ENCODE results near the gene KCNJ14.

KCNJ14 gene

DNA sequence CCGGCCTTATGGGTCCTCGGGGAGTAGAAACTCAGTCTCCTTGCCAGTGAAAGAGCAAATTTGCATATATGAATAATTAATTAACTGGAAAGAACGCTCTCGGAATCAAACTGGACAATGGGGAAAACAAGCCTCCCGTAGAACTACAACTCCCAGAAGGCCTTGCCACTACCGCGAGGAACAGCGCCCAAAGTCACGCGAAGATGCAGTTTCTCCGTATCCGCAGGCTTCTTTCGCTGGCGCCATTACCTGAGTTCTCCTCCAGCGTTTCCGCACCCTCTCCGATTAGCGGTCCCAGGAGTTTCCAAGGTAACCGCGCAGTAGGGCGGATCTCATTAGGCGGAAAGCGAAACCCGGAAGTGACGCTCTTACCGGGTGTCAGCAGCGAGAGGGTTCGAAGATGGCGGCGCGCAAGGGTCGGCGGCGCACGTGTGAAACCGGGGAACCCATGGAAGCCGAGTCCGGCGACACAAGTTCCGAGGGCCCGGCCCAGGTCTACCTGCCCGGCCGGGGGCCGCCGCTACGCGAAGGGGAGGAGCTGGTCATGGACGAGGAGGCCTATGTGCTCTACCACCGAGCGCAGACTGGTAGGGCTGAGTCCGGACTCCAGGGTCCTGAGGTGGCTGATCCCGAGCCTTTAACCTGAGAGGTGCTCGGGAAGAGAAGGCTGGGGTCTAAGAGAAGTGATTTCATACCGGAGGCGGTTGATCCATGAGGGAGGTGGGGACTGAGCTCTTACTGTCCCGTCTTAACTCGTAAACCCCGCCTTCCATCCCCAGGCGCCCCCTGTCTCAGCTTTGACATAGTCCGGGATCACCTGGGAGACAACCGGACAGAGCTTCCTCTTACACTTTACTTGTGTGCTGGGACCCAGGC, 9.5 kb upstream of the KCNJ14 start, which contains the start of gene GRWD1:
TSS of gene GRWD1 (plus strand) at position 378 of the 876 bp plus-strand sequence. CDS start at position 401, 23 bp downstream.
- DNase-seq, result peak; percentile 89

GRCh38 chr19:48446579-48446978, 8.8 kb upstream of the KCNJ14 start:
- no peak for DNase-seq

- no peak for DNase-seq
These were observed 6.8 kb upstream of the KCNJ14 start for GRCh38 chr19:48448563-48448962.

DNA sequence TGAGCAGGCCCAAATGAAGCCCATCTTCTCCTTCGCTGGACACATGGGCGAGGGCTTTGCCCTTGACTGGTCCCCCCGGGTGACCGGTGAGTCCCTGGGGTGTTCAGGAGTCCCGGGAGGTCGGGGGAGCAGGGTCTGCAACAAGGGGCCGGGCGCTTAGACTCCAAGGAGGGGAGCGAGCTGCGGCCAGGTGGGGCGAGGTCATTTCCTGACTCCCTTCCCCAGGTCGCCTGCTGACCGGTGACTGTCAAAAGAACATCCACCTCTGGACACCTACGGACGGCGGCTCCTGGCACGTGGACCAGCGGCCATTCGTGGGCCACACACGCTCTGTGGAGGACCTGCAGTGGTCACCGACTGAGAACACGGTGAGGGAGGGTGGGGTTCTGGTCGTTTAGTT, 4.9 kb upstream of the KCNJ14 start:
- DNase-seq, result no peak

- no peak for DNase-seq
These were observed 4.5 kb upstream of the KCNJ14 start for GRCh38 chr19:48450863-48451262.

- no peak for DNase-seq
These were observed 3.8 kb upstream of the KCNJ14 start for GRCh38 chr19:48451624-48452023.

GRCh38 chr19:48452289-48453190, 2.8 kb upstream of the KCNJ14 start:
- DNase-seq, result no peak

GRCh38 chr19:48454150-48454730, 1.1 kb upstream of the KCNJ14 start:
- DNase-seq, result no peak

GRCh38 chr19:48455908-48456562, 661 bp downstream of the KCNJ14 start:
- DNase-seq, result no peak

DNA sequence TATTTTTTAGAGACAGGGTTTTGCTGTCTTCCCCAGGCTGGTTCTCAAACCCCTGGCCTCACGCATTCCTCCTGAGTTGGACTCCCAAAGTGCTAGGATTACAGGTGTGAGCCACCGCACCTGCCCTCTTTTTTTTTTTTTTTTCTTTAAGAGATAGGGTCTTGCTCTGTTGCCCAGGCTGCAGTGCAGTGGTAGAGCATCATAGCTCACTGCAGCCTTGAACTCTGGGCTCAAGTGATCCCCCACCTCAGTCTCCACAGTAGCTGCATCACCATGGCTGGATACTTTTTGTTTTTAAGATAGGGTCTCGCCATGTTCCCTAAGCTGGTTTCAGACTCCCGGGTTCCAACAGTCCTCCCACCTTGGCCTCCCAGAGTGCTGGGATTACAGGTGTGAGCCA, 1.5 kb downstream of the KCNJ14 start:
- no peak for DNase-seq

- no peak for DNase-seq
These were observed 2.6 kb downstream of the KCNJ14 start for GRCh38 chr19:48458016-48458415.

DNA sequence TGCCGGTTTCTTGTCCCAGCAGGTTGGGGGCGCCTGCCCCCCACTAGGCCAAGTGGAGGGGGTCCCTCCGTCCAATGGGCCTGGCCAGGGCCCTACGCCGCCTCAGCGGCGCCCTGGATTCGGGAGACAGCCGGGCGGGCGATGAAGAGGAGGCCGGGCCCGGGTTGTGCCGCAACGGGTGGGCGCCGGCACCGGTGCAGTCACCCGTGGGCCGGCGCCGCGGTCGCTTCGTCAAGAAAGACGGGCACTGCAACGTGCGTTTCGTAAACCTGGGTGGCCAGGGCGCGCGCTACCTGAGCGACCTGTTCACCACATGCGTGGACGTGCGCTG, 6.2 kb downstream of the KCNJ14 start:
- no peak for DNase-seq

- no peak for DNase-seq
These were observed 6.7 kb downstream of the KCNJ14 start for GRCh38 chr19:48461982-48462655.

GRCh38 chr19:48465215-48465614, 9.8 kb downstream of the KCNJ14 start:
- DNase-seq, result no peak

DNA sequence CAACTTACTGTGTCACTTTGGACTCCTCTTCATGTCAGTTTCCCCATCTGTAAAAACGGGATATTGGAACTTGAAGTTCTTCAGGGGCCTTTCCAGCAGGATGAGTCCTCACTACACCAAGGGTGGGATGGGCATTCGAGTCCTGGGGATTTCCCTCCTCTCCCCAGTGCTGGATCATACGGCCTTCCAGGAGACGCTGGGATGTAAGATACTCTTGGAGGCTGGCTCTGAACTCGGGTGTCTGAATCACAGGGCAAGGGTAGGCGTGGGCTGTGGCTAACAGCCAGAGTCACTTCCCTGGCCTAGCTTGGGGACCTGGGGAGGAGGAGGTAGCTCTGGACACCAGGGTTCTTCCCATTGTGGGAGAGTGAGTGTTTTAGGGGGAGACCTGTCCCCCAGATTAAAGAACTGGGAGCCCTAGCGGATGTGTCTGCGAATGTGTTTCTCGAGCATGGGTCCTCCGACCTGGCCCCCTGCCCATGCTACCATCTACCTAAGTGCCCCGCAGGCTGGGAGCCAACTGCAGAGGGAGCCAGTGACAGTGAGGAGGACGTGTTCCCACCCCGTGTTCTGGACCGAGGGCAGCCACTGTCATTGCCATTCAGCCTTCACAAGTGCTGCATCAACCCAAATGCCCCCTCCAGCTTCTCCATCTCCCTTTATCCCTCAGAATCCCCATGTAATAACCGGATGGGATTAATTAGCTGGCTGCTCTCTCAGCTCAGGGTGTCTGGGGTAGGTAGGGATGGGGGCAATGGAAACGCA, 11.4 kb downstream of the KCNJ14 start:
- DNase-seq, result no peak

GRCh38 chr19:48468772-48469288, 13.5 kb downstream of the KCNJ14 start:
- peak; percentile 96 for DNase-seq

DNA sequence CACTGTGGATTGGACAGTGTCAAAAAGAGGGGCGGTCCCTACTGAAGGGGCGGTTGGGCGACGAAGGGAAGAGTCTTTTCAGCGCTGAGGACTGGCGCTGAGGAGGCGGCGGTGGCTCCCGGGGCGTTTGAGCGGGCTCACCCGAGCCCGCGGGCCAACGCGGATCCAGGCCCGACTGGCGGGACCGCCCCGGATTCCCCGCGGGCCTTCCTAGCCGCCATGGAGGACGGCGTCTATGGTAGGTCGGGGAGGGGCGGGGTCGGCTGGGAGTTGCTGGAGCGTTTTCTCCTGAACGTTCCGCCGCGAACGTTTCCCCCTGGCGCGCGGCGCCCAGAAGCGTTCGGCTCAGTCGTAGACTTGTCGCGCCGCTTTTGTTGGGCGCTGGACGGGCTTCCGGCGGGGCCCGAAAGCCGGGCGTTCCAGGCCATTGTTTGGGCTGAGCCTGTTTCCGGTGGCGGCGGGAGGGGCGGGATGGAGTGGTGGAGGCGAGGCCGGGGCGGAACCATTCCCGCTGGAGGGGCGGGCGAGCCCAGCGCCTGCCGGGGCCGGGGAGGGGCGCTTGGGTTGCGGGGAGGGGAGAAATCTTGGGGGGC, 14.0 kb downstream of the KCNJ14 start, which contains the start of gene CYTH2:
TSS of gene CYTH2 (plus strand) at position 81 of the 593 bp plus-strand sequence. CDS start at position 220, 139 bp downstream.
- DNase-seq, result peak; percentile 63

DNA sequence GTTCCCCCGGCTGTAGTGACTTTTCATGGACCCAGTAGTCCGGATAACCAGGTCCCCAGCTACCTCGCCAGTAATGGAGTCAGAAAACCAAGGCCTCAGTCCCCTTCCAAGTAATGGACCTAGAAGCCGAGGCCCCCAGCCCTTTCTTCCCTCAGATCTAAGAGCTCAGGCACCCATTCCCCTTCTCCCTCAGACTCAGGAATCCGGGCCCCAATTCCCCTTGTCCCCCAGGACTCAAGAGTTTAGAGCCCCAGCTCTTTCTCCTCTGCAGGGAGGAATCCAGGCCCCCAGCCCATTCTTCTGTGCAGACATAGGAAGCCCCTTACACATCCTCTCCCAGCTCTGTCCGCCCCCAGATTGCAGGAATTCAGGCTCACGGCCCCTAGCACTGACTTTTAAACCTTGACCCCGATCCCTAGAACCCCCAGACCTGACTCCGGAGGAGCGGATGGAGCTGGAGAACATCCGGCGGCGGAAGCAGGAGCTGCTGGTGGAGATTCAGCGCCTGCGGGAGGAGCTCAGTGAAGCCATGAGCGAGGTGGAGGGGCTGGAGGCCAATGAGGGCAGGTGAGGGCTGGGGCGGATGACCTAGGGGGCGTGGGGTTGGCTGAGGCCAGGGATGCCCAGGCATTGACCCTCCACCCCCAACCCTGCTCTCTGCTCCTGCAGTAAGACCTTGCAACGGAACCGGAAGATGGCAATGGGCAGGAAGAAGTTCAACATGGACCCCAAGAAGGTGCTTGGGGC, 14.7 kb downstream of the KCNJ14 start:
- DNase-seq, result no peak

DNA sequence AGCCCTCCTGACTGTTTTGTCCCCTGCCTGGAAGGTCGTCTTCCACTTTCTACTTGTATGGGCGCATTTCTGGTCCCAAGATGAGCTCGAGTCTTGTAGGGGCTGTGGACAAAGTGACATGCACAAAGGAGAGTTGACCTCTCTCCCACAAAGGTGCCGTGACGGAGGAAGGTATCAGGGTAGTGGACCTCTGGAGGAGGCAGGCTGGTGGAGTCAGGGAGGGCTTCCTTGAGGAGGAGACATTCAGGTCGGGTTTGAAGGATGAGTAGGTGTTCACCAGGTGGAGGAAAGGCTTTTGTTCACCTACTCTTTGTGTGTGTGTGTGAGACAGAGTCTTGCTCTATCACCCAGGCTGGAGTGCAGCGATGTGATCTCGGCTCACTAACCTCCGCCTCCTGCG, 15.5 kb downstream of the KCNJ14 start:
- no peak for DNase-seq

- DNase-seq, result no peak
These were observed 16.5 kb downstream of the KCNJ14 start for GRCh38 chr19:48471836-48472235.
